CD8-positive, alpha-beta memory T cell (primary cell): ENCODE measurements around the gene SHISAL2B. TPM values are rescaled to one million over a fixed set of nuclear protein-coding genes. Genes with fewer than 3 reads are reported as not detected.
"Not testable (repeated sequence)": the region's sequence is repeated elsewhere in the genome, so short reads cannot be mapped to it uniquely, and the experiment has no call there.

Experiments used
- CTCF ChIA-PET: fragments of 350-600 bp; sonication (Branson Sonifier 250); formaldehyde crosslinking; loops from one replicate; lab custom pipeline; 2021; ENCODE audit warnings: antibody characterized with exemption; lab: Charles Lee
- POLR2A ChIA-PET: fragments of 350-600 bp; sonication (Branson Sonifier 250); formaldehyde crosslinking; loops from one replicate; lab custom pipeline; 2021; ENCODE audit warnings: antibody characterized with exemption; lab: Charles Lee
- DNase-seq, 5 donors: peaks; one replicate each; pipeline versions ENCODE4 v3.0.0 to v3.0.0-alpha.2; 2020 to 2022; ENCODE audit warnings: mixed read lengths in 1 of 5
- H3K27ac ChIP-seq: one replicate; pipeline ENCODE4 v1.7.0; 2013; ENCODE audit warnings: low read depth, mild to moderate bottlenecking, low read length, moderate library complexity
- H3K27me3 ChIP-seq: 2 replicates; pipeline ENCODE4 v1.7.0; 2013; ENCODE audit warnings: low read length, mild to moderate bottlenecking; ENCODE audit not compliant: insufficient read depth, poor library complexity, severe bottlenecking
- H3K36me3 ChIP-seq: 2 replicates; pipeline ENCODE4 v1.7.0; 2013; ENCODE audit warnings: mild to moderate bottlenecking, low read length, moderate library complexity; ENCODE audit not compliant: insufficient read depth
- H3K4me1 ChIP-seq: 2 replicates; pipeline ENCODE4 v1.7.0; 2013; ENCODE audit warnings: mild to moderate bottlenecking, low read length, moderate library complexity; ENCODE audit not compliant: insufficient read depth
- H3K4me3 ChIP-seq: 2 replicates; pipeline ENCODE4 v1.7.0; 2013; ENCODE audit warnings: mild to moderate bottlenecking, low read length
- H3K9me3 ChIP-seq: 2 replicates; pipeline ENCODE4 v1.7.0; 2013; ENCODE audit warnings: mild to moderate bottlenecking, low read length
- H3K27ac Mint-ChIP-seq, 8 donors: one replicate each; pipeline ENCODE4 v1.8.0; 2020 to 2021; ENCODE audit warnings: mixed read lengths in 8 of 8, mild to moderate bottlenecking in 6 of 8, inconsistent platforms in 3 of 8, moderate library complexity in 3 of 8
- H3K27me3 Mint-ChIP-seq, 2 donors: one replicate each; pipeline ENCODE4 v1.8.0; 2020 to 2021; ENCODE audit warnings: mixed read lengths in 2 of 2, mild to moderate bottlenecking in 1 of 2, moderate library complexity in 1 of 2
- H3K36me3 Mint-ChIP-seq, 3 donors: one replicate each; pipeline ENCODE4 v1.8.0; 2020 to 2021; ENCODE audit warnings: mixed read lengths in 3 of 3, inconsistent platforms in 1 of 3, mild to moderate bottlenecking in 1 of 3
- H3K4me1 Mint-ChIP-seq, 3 donors: one replicate each; pipeline ENCODE4 v1.8.0; 2020 to 2021; ENCODE audit warnings: mixed read lengths in 3 of 3, inconsistent platforms in 1 of 3, mild to moderate bottlenecking in 1 of 3
- H3K4me3 Mint-ChIP-seq, 7 donors: one replicate each; pipeline ENCODE4 v1.8.0; 2020 to 2021; ENCODE audit warnings: mixed read lengths in 7 of 7, mild to moderate bottlenecking in 6 of 7, moderate library complexity in 4 of 7, inconsistent platforms in 2 of 7
- H3K9me3 Mint-ChIP-seq, 5 donors: one replicate each; pipeline ENCODE4 v1.8.0; 2020 to 2022; ENCODE audit warnings: mixed read lengths in 5 of 5, mild to moderate bottlenecking in 3 of 5, moderate library complexity in 2 of 5, inconsistent platforms in 1 of 5
- polyA plus RNA-seq: library from polyadenylated mRNA; unstranded; fragments of 300-500 nt; fragmentation: Illumina TruSeq; gene quantifications from one replicate; pipeline ENCODE4 v1.2.3, GENCODE V29; 2021
- total RNA-seq, 2 experiments: library from RNA; stranded (reverse); gene quantifications; one replicate each; pipeline ENCODE4 v1.2.3, GENCODE V29; 2021

Gene SHISAL2B
- total and polyA plus RNA-seq, 3 experiments from 2014 or later = not detected

- H3K4me3 Mint-ChIP-seq, H3K9me3 Mint-ChIP-seq, POLR2A ChIA-PET, DNase-seq, H3K4me1 Mint-ChIP-seq, H3K27me3 ChIP-seq, H3K4me3 ChIP-seq, CTCF ChIA-PET, H3K36me3 Mint-ChIP-seq, H3K27ac ChIP-seq, H3K9me3 ChIP-seq, H3K36me3 ChIP-seq, H3K27ac Mint-ChIP-seq, H3K4me1 ChIP-seq: not testable (repeated sequence)
- H3K27me3 Mint-ChIP-seq = peaks cover 7 to 33% of the 10 kb centered on the region in 2 donors
These were observed 15.8 kb downstream of the SHISAL2B start for GRCh38 chr5:64706074-64706473.

- CTCF ChIA-PET = no interaction called here
- Histone ChIP-seq H3K27me3 (no peaks in the 10 kb centered on the region), H3K4me1 (no peaks in the 10 kb centered on the region), H3K36me3 (no peaks in the 10 kb centered on the region), H3K4me3 (no peak overlapping the region), H3K27ac (no peak overlapping the region), H3K9me3 (no peaks in the 10 kb centered on the region)
- H3K27ac Mint-ChIP-seq = no peak overlapping the region
- H3K36me3 Mint-ChIP-seq = no peaks in the 10 kb centered on the region
- no peak overlapping the region for H3K4me3 Mint-ChIP-seq
- POLR2A ChIA-PET = no interaction called here
- DNase-seq = no peak
- H3K4me1 Mint-ChIP-seq = no peaks in the 10 kb centered on the region
- peaks cover 0 to 3% (median 0%) of the 10 kb centered on the region in 5 donors for H3K9me3 Mint-ChIP-seq
- H3K27me3 Mint-ChIP-seq = peaks cover 7 to 29% of the 10 kb centered on the region in 2 donors
These were observed 16.9 kb downstream of the SHISAL2B start for GRCh38 chr5:64707191-64707590.

- DNase-seq, H3K27ac ChIP-seq, H3K4me1 Mint-ChIP-seq, H3K4me1 ChIP-seq, H3K4me3 ChIP-seq, H3K36me3 Mint-ChIP-seq, H3K36me3 ChIP-seq, CTCF ChIA-PET, POLR2A ChIA-PET, H3K9me3 Mint-ChIP-seq, H3K27ac Mint-ChIP-seq, H3K4me3 Mint-ChIP-seq, H3K27me3 ChIP-seq, H3K27me3 Mint-ChIP-seq, H3K9me3 ChIP-seq: not testable (repeated sequence)
These were observed 24.2 kb downstream of the SHISAL2B start for GRCh38 chr5:64714495-64714894.

GRCh38 chr5:64722588-64722987 is 32.3 kb downstream of the SHISAL2B start:
- no peaks in the 10 kb centered on the region for H3K4me1 ChIP-seq
- no peak overlapping the region for H3K27ac Mint-ChIP-seq
- no peaks in the 10 kb centered on the region for H3K4me1 Mint-ChIP-seq
- no peak for DNase-seq
- H3K4me3 ChIP-seq = no peak overlapping the region
- CTCF ChIA-PET = no interaction called here
- H3K27me3 Mint-ChIP-seq = no peaks in the 10 kb centered on the region
- no peaks in the 10 kb centered on the region for H3K27me3 ChIP-seq
- H3K27ac ChIP-seq = no peak overlapping the region
- H3K36me3 Mint-ChIP-seq = peaks cover 4 to 40% (median 16%) of the 10 kb centered on the region in 3 donors
- POLR2A ChIA-PET = no interaction called here
- no peaks in the 10 kb centered on the region for H3K9me3 Mint-ChIP-seq
- no peak overlapping the region for H3K4me3 Mint-ChIP-seq
- peaks cover 9% of the 10 kb centered on the region for H3K36me3 ChIP-seq
- no peaks in the 10 kb centered on the region for H3K9me3 ChIP-seq

- Mint-ChIP-seq H3K27ac (no peak overlapping the region), H3K9me3 (no peaks in the 10 kb centered on the region), H3K36me3 (peaks cover 9 to 61% (median 24%) of the 10 kb centered on the region in 3 donors), H3K4me3 (no peak overlapping the region), H3K4me1 (peaks cover 0 to 20% (median 6%) of the 10 kb centered on the region in 3 donors), H3K27me3 (no peaks in the 10 kb centered on the region)
- H3K27me3 ChIP-seq = no peaks in the 10 kb centered on the region
- H3K4me1 ChIP-seq = no peaks in the 10 kb centered on the region
- ChIA-PET CTCF (no interaction called here), POLR2A (no interaction called here)
- no peak overlapping the region for H3K27ac ChIP-seq
- no peaks in the 10 kb centered on the region for H3K9me3 ChIP-seq
- no peak overlapping the region for H3K4me3 ChIP-seq
- no peak for DNase-seq
- peaks cover 10% of the 10 kb centered on the region for H3K36me3 ChIP-seq
These were observed 36.8 kb downstream of the SHISAL2B start for GRCh38 chr5:64727150-64727549.

- H3K36me3 ChIP-seq = no peaks in the 10 kb centered on the region
- H3K9me3 Mint-ChIP-seq = no peaks in the 10 kb centered on the region
- no peaks in the 10 kb centered on the region for H3K27me3 Mint-ChIP-seq
- H3K27ac ChIP-seq = no peak overlapping the region
- H3K9me3 ChIP-seq = no peaks in the 10 kb centered on the region
- no peak overlapping the region for H3K27ac Mint-ChIP-seq
- H3K27me3 ChIP-seq = no peaks in the 10 kb centered on the region
- peaks cover 5 to 42% (median 15%) of the 10 kb centered on the region in 3 donors for H3K36me3 Mint-ChIP-seq
- DNase-seq = no peak
- ChIA-PET POLR2A (no interaction called here), CTCF (no interaction called here)
- H3K4me1 ChIP-seq = no peaks in the 10 kb centered on the region
- peaks cover 9 to 23% (median 14%) of the 10 kb centered on the region in 3 donors for H3K4me1 Mint-ChIP-seq
- H3K4me3 Mint-ChIP-seq = no peak overlapping the region
- no peak overlapping the region for H3K4me3 ChIP-seq
These were observed 52.1 kb downstream of the SHISAL2B start for GRCh38 chr5:64742411-64742810.

- Histone ChIP-seq H3K27me3 (no peaks in the 10 kb centered on the region), H3K9me3 (no peaks in the 10 kb centered on the region), H3K4me1 (no peaks in the 10 kb centered on the region), H3K4me3 (no peak overlapping the region), H3K27ac (no peak overlapping the region), H3K36me3 (no peaks in the 10 kb centered on the region)
- Mint-ChIP-seq H3K9me3 (no peaks in the 10 kb centered on the region), H3K36me3 (peaks cover 5 to 40% (median 16%) of the 10 kb centered on the region in 3 donors), H3K4me3 (no peak overlapping the region), H3K4me1 (peaks cover 7 to 23% (median 12%) of the 10 kb centered on the region in 3 donors), H3K27me3 (no peaks in the 10 kb centered on the region), H3K27ac (no peak overlapping the region)
- no peak for DNase-seq
- ChIA-PET CTCF (no interaction called here), POLR2A (no interaction called here)
These were observed 52.5 kb downstream of the SHISAL2B start for GRCh38 chr5:64742821-64743220.

- DNase-seq = no peak
- H3K4me1 ChIP-seq = no peaks in the 10 kb centered on the region
- peaks cover 0 to 24% (median 14%) of the 10 kb centered on the region in 3 donors for H3K36me3 Mint-ChIP-seq
- no peaks in the 10 kb centered on the region for H3K9me3 Mint-ChIP-seq
- H3K4me3 Mint-ChIP-seq = no peak overlapping the region
- ChIA-PET POLR2A (no interaction called here), CTCF (no interaction called here)
- no peak overlapping the region for H3K27ac Mint-ChIP-seq
- no peaks in the 10 kb centered on the region for H3K27me3 Mint-ChIP-seq
- no peaks in the 10 kb centered on the region for H3K36me3 ChIP-seq
- H3K27ac ChIP-seq = no peak overlapping the region
- no peak overlapping the region for H3K4me3 ChIP-seq
- H3K9me3 ChIP-seq = no peaks in the 10 kb centered on the region
- no peaks in the 10 kb centered on the region for H3K27me3 ChIP-seq
- peaks cover 5 to 27% (median 13%) of the 10 kb centered on the region in 3 donors for H3K4me1 Mint-ChIP-seq
These were observed 54.6 kb downstream of the SHISAL2B start for GRCh38 chr5:64744914-64745313.

- no peaks in the 10 kb centered on the region for H3K9me3 Mint-ChIP-seq
- H3K4me1 ChIP-seq = no peaks in the 10 kb centered on the region
- H3K4me3 Mint-ChIP-seq = no peak overlapping the region
- H3K27me3 ChIP-seq = no peaks in the 10 kb centered on the region
- no peak overlapping the region for H3K4me3 ChIP-seq
- no peaks in the 10 kb centered on the region for H3K9me3 ChIP-seq
- no peak for DNase-seq
- POLR2A ChIA-PET = no interaction called here
- H3K27ac ChIP-seq = no peak overlapping the region
- CTCF ChIA-PET = no interaction called here
- H3K27ac Mint-ChIP-seq = peak overlapping the region in 1 of 8 donors; percentile 7
- H3K27me3 Mint-ChIP-seq = no peaks in the 10 kb centered on the region
- no peaks in the 10 kb centered on the region for H3K36me3 ChIP-seq
- peaks cover 0 to 14% (median 11%) of the 10 kb centered on the region in 3 donors for H3K36me3 Mint-ChIP-seq
- peaks cover 4 to 37% (median 25%) of the 10 kb centered on the region in 3 donors for H3K4me1 Mint-ChIP-seq
These were observed 56.1 kb downstream of the SHISAL2B start for GRCh38 chr5:64746446-64746845.
